ENCODE data around the gene METTL6. TPM values are rescaled to one million over a fixed set of nuclear protein-coding genes. Genes with fewer than 3 reads are reported as not detected.
A peak's percentile ranks its signal among the peaks of the same experiment; 100 is the strongest.

METTL6 gene
- total RNA-seq (2012; rRNA removed) (21.5 and 32.5 TPM in 2 replicates), polyA plus RNA-seq (2012; rRNA removed) (15.3 and 15.4 TPM in 2 replicates), Bru-seq, nascent RNA (percentile 60 among the genes with signal in this experiment), BruChase-seq, experiment 1, labeled RNA remaining after a 6-hour chase (percentile 82 among the genes with signal in this experiment), BruChase-seq, experiment 2, labeled RNA remaining after a 2-hour chase (percentile 80 among the genes with signal in this experiment)
- 5.0 and 10.2 TPM in 2 replicates for polyA plus RNA-seq (2012; cell fraction: cytosol; rRNA removed)
- 1.9 and 7.1 TPM in 2 replicates for polyA plus RNA-seq (2012; cell fraction: nucleus; rRNA removed; ENCODE audit: low replicate concordance)
- long read RNA-seq, full-length matches to known transcripts, result 13 of 30 reads
- long read RNA-seq, partial matches to known transcripts, result 3 of 30 reads
- long read RNA-seq, other reads (novel, unspliced or antisense), result 14 of 30 reads

- in situ Hi-C loops (cut with MboI; ENCODE audit: low sequenced_read_pairs), result no loop called here
Observed at GRCh38 chr3:15427182-15427880, at the start of gene METTL6, which contains the start of gene EAF1. Gene METTL6, minus strand, starts transcription at chr3:15427544. Its CDS starts 1,033 bp downstream, at chr3:15426511. Gene EAF1, plus strand, starts transcription at chr3:15427598. Its CDS starts 182 bp downstream, at chr3:15427780.

More at GRCh38 chr3:15427182-15427880, at the start of gene METTL6, which contains the start of gene EAF1:
- Histone ChIP-seq H4K5ac (ENCODE audit: low read depth, low read length) (peak within 1 kb of the TSS; percentile 88), H3K36me3 (ENCODE audit: control insufficient read depth, insufficient read depth, low read length) (peaks cover 13% of the 10 kb centered on the region), H3K4ac (ENCODE audit: low read depth, low read length) (peak within 1 kb of the TSS; percentile 96), H2BK15ac (ENCODE audit: low read depth, low read length) (no peak within 1 kb of the TSS), H3K23ac (ENCODE audit: low read depth, low read length) (peak within 1 kb of the TSS; percentile 87), H3K9ac (ENCODE audit: low read depth, low read length) (peak within 1 kb of the TSS; percentile 96), H3K79me1 (ENCODE audit: low read depth in 1 of 2, low read length in 2 of 2) (peaks cover 34 to 60% of the 10 kb centered on the region in 2 experiments), H3K27me3 (ENCODE audit: control insufficient read depth, insufficient read depth, low read length) (no peaks in the 10 kb centered on the region), H4K8ac (ENCODE audit: low read depth in 2 of 2, low read length in 2 of 2) (peak within 1 kb of the TSS; percentile 90 to 96), H4K20me1 (ENCODE audit: insufficient read depth, low read length) (peaks cover 16% of the 10 kb centered on the region), H3K4me1 (ENCODE audit: control insufficient read depth, insufficient read depth, low read length) (peaks cover 1% of the 10 kb centered on the region; the same call in 1 of the 2 replicates), H3K9me1 (ENCODE audit: insufficient read depth, low read length) (peaks cover 11% of the 10 kb centered on the region), H3K56ac (ENCODE audit: extremely low read depth, insufficient read depth, low read length) (peak within 1 kb of the TSS; percentile 72; the same call in 1 of the 2 replicates), H3K27ac (ENCODE audit: insufficient read depth, low read length) (peak within 1 kb of the TSS; percentile 93), H3K4me3 (ENCODE audit: insufficient read depth, low read depth, low read length) (peak within 1 kb of the TSS; percentile 92), H2AK5ac (ENCODE audit: low read depth, low read length) (peak within 1 kb of the TSS; percentile 83), H2BK20ac (ENCODE audit: low read depth, low read length) (no peak within 1 kb of the TSS), H3K18ac (ENCODE audit: low read depth, low read length) (peak within 1 kb of the TSS; percentile 75; the same call in 1 of the 2 replicates), H2AK9ac (replicated peaks; ENCODE audit: low read depth, low read length, poor library complexity) (peak within 1 kb of the TSS; percentile 90), H2BK5ac (ENCODE audit: low read depth, low read length, poor library complexity, severe bottlenecking) (peak within 1 kb of the TSS; percentile 71), H4K91ac (ENCODE audit: insufficient read depth, low read depth, low read length) (peak within 1 kb of the TSS; percentile 86), H3K14ac (replicated peaks; ENCODE audit: low read depth, low read length) (peak within 1 kb of the TSS; percentile 91), H3K4me2 (ENCODE audit: low read depth, low read length) (peak within 1 kb of the TSS; percentile 99), H2AFZ (replicated peaks; ENCODE audit: low read length, poor library complexity) (peak within 1 kb of the TSS; percentile 98), H2BK120ac (ENCODE audit: low read depth, low read length) (0 out of 2 replicates have a peak within 1 kb of the TSS, but pooled peaks have one; percentile 58), H3K9me3 (ENCODE audit: control insufficient read depth, insufficient read depth, low read length) (no peaks in the 10 kb centered on the region)
- intact Hi-C loops (cut with micrococcal nuclease) (loop anchor here (5.0 kb wide), 2 partner anchors 205 to 385 kb away; no protein-coding TSS in a partner anchor), dilution Hi-C loops (cut with HindIII; ENCODE audit: low sequenced_read_pairs, unreplicated experiment) (no loop called here)
- TF ChIP-seq MXI1 (IDR thresholded peaks at IDR 0.05; ENCODE audit: borderline replicate concordance, low read depth, low read length) (peak; percentile 49; the same call in 1 of the 2 replicates), CTCF (conservative IDR thresholded peaks at IDR 0.05; ENCODE audit: low read depth, low read length) (0 out of 2 replicates have a peak, but pooled peaks have one; percentile 0), CEBPB (IDR thresholded peaks at IDR 0.05; ENCODE audit: low read depth, low read length) (no peak), POLR2A (IDR thresholded peaks at IDR 0.05; ENCODE audit: low read depth, low read length) (peak; percentile 75)
- ChIA-PET POLR2A (ENCODE audit: unreplicated experiment) (no interaction called here), CTCF (no interaction called here)
- peak; percentile 86 for ATAC-seq (ENCODE audit: low read depth)
- peak; percentile 74 for DNase-seq
- BruUV-seq (replicated peaks), result no TSS peak
- WGBS, 2 experiments (ENCODE audit: extremely low coverage in 2 of 2, insufficient read length in 1 of 2), result 0% methylated on average over 27 of the region's 52 CpGs; no CpG with 5 or more reads in 1 of the 2 experiments
